Activated naive CD4-positive, alpha-beta T cell treated with anti-CD3 and anti-CD28 coated beads, Interleukin-2, amount 10 ng/mL, durations not matched to agents 7 days and 5 days (primary cell): ENCODE results near the gene PLA2G2C.
"Not testable (repeated sequence)": the region's sequence is repeated elsewhere in the genome, so short reads cannot be mapped to it uniquely, and the experiment has no call there.

Experiments used
- CTCF ChIA-PET: fragments of 350-600 bp; sonication (Branson Sonifier 250); formaldehyde crosslinking; loops from one replicate; lab custom pipeline; 2021; ENCODE audit warnings: antibody characterized with exemption; lab: Charles Lee
- DNase-seq: peaks from one replicate; pipeline ENCODE4 v3.0.0-alpha.2; 2020
- H3K27ac Mint-ChIP-seq: one replicate; pipeline ENCODE4 v1.8.0; 2021; ENCODE audit warnings: mild to moderate bottlenecking, moderate library complexity, mixed read lengths
- H3K27me3 Mint-ChIP-seq: one replicate; pipeline ENCODE4 v1.8.0; 2021; ENCODE audit warnings: mild to moderate bottlenecking, mixed read lengths
- H3K36me3 Mint-ChIP-seq: one replicate; pipeline ENCODE4 v1.8.0; 2021; ENCODE audit warnings: mixed read lengths
- H3K4me1 Mint-ChIP-seq: one replicate; pipeline ENCODE4 v1.8.0; 2021; ENCODE audit warnings: mixed read lengths
- H3K4me3 Mint-ChIP-seq: one replicate; pipeline ENCODE4 v1.8.0; 2021; ENCODE audit warnings: mild to moderate bottlenecking, moderate library complexity, mixed read lengths
- H3K9me3 Mint-ChIP-seq: one replicate; pipeline ENCODE4 v1.8.0; 2021; ENCODE audit warnings: mixed read lengths

The PLA2G2C gene, protein sequence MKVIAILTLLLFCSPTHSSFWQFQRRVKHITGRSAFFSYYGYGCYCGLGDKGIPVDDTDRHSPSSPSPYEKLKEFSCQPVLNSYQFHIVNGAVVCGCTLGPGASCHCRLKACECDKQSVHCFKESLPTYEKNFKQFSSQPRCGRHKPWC

DNA sequence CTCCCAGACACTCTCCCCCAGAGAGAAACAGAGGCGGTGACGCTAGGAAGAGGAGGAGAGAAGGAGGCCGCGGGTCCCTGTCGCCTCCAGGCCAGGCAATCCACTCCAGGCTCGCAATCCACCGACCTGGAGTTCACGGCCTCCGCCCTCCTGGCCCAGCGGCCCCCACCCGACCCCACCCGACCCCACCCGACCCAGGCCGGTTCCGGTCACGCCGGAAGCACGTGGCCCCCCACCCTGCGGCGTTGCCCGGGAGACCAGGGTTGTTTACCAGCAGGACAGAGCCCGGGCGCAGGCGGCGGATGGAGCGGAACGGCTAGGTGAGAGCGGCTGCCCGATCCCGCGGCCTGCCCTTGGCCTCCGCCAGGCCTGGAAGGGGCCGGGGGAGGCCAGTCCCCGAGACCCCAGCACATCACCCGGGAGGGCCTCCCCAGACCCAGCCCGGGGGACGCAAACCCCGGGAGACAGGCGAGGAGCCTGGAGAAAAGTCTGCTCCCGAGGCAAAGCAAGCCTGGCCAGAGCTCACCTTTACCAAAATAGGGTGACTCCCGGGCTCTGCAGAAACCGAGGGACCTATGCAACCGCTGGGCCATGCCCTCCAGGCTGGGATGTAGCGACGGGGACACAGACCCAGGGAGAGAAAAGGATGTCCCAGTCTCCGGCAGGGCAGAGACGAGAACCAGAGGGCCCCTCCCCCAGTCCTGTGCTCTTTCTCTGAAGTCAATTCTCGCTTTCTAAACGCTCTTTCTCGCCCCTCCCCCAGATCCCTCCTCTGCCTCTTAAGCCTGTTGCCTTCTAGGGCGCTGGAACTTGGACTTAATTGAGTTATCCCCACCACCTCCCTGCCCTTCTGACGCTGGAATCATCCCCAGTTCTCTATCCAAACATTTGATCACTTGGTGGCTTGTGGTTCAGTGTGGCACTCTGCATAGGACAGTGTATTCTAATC lies at the start of gene PLA2G2C, which contains the start of gene UBXN10:
TSS of gene PLA2G2C (minus strand) at position 685 of the 949 bp plus-strand sequence. CDS start 9,155 bp downstream, outside the sequence.
TSS of gene UBXN10 (plus strand) at position 263 of the 949 bp plus-strand sequence. CDS start 4,466 bp downstream, outside the sequence.
- Mint-ChIP-seq H3K4me3 (peak within 1 kb of the TSS; percentile 72), H3K9me3 (no peaks in the 10 kb centered on the region), H3K36me3 (peaks cover 2% of the 10 kb centered on the region), H3K27ac (peak within 1 kb of the TSS; percentile 82), H3K27me3 (peaks cover 58% of the 10 kb centered on the region), H3K4me1 (peaks cover 58% of the 10 kb centered on the region)
- CTCF ChIA-PET: no interaction called here
- peak; percentile 87 for DNase-seq

DNA sequence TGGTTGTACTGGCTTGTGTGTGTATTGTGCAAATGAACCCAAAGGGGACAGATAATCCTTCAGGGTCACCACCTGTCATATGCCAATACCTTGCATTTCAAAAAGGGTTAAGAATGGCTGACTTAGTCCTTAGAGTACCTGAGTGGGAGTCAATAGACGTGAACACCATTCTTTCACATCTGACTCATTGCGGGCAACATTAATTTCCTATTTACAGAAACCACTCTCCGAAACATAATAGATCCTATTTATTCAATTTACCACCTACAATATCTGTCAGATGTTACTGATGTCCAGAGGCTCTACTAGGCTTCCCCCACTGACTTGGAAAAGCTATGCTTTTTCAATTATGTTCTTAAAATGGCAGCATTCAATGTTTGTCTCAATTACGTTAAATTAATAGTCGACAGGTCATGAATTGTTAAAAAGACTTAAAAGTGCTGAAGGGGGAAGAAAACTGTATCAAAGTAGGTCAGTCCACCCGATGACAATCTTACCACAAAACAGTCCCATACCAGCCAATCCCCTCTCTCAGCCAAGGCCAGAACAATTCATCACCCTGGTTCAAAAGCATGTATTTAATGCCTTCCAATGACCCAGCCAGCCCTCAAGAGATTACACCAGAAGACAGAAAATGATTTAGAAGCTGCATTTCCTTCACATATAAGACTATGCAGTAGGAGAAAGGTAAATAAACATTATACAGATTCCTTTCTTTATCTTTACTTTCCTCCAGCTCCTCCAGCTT lies 48.6 kb upstream of the PLA2G2C start:
- no peaks in the 10 kb centered on the region for H3K36me3 Mint-ChIP-seq
- DNase-seq: no peak
- no peak overlapping the region for H3K4me3 Mint-ChIP-seq
- peaks cover 58% of the 10 kb centered on the region for H3K27me3 Mint-ChIP-seq
- no peaks in the 10 kb centered on the region for H3K4me1 Mint-ChIP-seq
- no peak overlapping the region for H3K27ac Mint-ChIP-seq
- no peaks in the 10 kb centered on the region for H3K9me3 Mint-ChIP-seq
- CTCF ChIA-PET: interaction anchor here (1.0 to 1.5 kb wide), 5 partner anchors 17 to 259 kb away, joined by 3 to 5 read pairs (median 4); no protein-coding TSS in a partner anchor

- H3K4me3 Mint-ChIP-seq: no peak overlapping the region
- H3K27me3 Mint-ChIP-seq: peaks cover 54% of the 10 kb centered on the region
- H3K27ac Mint-ChIP-seq: no peak overlapping the region
- H3K9me3 Mint-ChIP-seq: no peaks in the 10 kb centered on the region
- DNase-seq: no peak
- H3K36me3 Mint-ChIP-seq: no peaks in the 10 kb centered on the region
- H3K4me1 Mint-ChIP-seq: no peaks in the 10 kb centered on the region
- CTCF ChIA-PET: interaction anchor here (1.0 to 1.5 kb wide), 4 partner anchors 18 to 257 kb away, joined by 3 to 5 read pairs (median 4); no protein-coding TSS in a partner anchor
Observed at GRCh38 chr1:20233866-20234265, 47.5 kb upstream of the PLA2G2C start.

DNA sequence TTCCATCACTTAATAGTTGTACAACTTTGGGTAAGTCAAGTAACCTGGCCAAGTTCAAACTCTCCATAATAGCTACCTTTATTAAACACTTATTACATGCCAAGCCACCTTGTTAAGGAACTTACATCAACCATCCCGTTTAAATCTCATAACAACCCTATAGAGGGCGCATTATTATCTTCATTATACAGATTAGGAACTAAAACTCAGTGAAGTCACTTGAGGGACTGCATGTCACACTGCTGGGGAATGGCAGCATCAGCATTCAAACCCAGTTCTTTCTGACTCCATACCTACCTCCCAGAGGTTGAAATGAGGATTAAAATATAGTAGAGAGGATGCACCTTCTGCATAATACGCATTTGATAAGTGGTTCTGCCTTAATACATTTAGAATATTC lies 47.1 kb upstream of the PLA2G2C start:
- no peak overlapping the region for H3K4me3 Mint-ChIP-seq
- H3K27me3 Mint-ChIP-seq: peaks cover 58% of the 10 kb centered on the region
- no peaks in the 10 kb centered on the region for H3K9me3 Mint-ChIP-seq
- DNase-seq: no peak
- no peaks in the 10 kb centered on the region for H3K4me1 Mint-ChIP-seq
- no peaks in the 10 kb centered on the region for H3K36me3 Mint-ChIP-seq
- CTCF ChIA-PET: interaction anchor here (1.0 to 1.5 kb wide), 4 partner anchors 18 to 257 kb away, joined by 3 to 5 read pairs (median 4); no protein-coding TSS in a partner anchor
- no peak overlapping the region for H3K27ac Mint-ChIP-seq

GRCh38 chr1:20232564-20232963 lies 46.2 kb upstream of the PLA2G2C start:
- CTCF ChIA-PET: interaction anchor here (1.1 kb wide), 1 partner anchor 13 kb away, joined by 4 read pairs; no protein-coding TSS in a partner anchor
- not testable (repeated sequence) for H3K9me3 Mint-ChIP-seq, H3K36me3 Mint-ChIP-seq, H3K27ac Mint-ChIP-seq, H3K4me1 Mint-ChIP-seq, DNase-seq, H3K4me3 Mint-ChIP-seq
- peaks cover 65% of the 10 kb centered on the region for H3K27me3 Mint-ChIP-seq

- no peak for DNase-seq
- Mint-ChIP-seq H3K4me1 (no peaks in the 10 kb centered on the region), H3K36me3 (no peaks in the 10 kb centered on the region), H3K27ac (no peak overlapping the region), H3K4me3 (no peak overlapping the region), H3K9me3 (no peaks in the 10 kb centered on the region), H3K27me3 (peaks cover 66% of the 10 kb centered on the region)
- CTCF ChIA-PET: interaction anchor here (1.4 to 1.8 kb wide), 2 partner anchors 16 to 265 kb away, joined by 4 to 7 read pairs; no protein-coding TSS in a partner anchor
Observed at GRCh38 chr1:20229171-20229570, 42.9 kb upstream of the PLA2G2C start.

- H3K27me3 Mint-ChIP-seq: peaks cover 68% of the 10 kb centered on the region
- no peak overlapping the region for H3K4me3 Mint-ChIP-seq
- no peaks in the 10 kb centered on the region for H3K9me3 Mint-ChIP-seq
- H3K36me3 Mint-ChIP-seq: no peaks in the 10 kb centered on the region
- CTCF ChIA-PET: interaction anchor here (1.4 to 1.8 kb wide), 2 partner anchors 15 to 266 kb away, joined by 4 to 7 read pairs; no protein-coding TSS in a partner anchor
- DNase-seq: no peak
- H3K27ac Mint-ChIP-seq: no peak overlapping the region
- H3K4me1 Mint-ChIP-seq: no peaks in the 10 kb centered on the region
Observed at GRCh38 chr1:20228314-20228825, 42.1 kb upstream of the PLA2G2C start.

DNA sequence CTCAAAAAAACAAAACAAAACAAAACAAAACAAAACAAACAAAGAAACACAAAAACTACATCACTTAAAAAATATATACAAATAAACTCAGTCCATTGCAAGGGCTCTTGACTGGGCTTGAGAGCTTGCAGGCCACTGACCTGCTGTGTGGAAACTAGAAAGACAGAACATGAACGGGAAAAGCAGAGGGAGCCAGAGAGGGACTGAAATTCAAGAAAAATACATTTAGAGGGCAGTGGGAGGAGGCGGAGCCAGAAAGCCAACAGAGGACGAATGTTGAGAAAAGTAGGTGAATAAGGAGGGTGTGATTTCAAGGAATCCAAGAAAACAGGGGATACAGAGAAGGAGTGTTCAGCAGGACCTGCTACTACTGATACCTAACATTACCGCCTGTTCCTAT lies 41.4 kb upstream of the PLA2G2C start:
- no peak for DNase-seq
- no peaks in the 10 kb centered on the region for H3K36me3 Mint-ChIP-seq
- no peaks in the 10 kb centered on the region for H3K4me1 Mint-ChIP-seq
- H3K9me3 Mint-ChIP-seq: no peaks in the 10 kb centered on the region
- H3K27me3 Mint-ChIP-seq: peaks cover 69% of the 10 kb centered on the region
- H3K27ac Mint-ChIP-seq: no peak overlapping the region
- CTCF ChIA-PET: interaction anchor here (1.4 to 1.8 kb wide), 2 partner anchors 15 to 266 kb away, joined by 4 to 7 read pairs; no protein-coding TSS in a partner anchor
- H3K4me3 Mint-ChIP-seq: no peak overlapping the region

DNA sequence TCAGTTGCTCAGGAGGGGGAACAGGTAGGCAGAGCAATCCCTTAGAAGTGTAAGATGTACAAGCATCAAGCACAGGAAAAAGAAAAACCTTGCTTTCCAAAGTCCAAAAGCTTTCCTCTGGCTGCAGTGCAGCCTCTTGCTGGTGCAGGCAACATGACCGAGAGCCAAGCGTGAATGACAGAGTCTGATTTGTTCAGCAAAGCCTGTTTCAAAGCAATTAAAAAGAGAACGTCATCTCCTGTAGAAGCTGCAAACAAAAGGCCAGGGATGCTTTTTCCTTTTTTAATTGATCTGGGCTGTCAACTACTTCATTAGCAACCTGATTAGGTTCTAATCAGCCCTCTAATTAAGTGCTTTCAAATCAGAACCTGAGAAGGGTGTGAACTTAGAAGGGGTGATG lies 38.2 kb upstream of the PLA2G2C start:
- H3K9me3 Mint-ChIP-seq: no peaks in the 10 kb centered on the region
- H3K36me3 Mint-ChIP-seq: no peaks in the 10 kb centered on the region
- peaks cover 64% of the 10 kb centered on the region for H3K27me3 Mint-ChIP-seq
- no peaks in the 10 kb centered on the region for H3K4me1 Mint-ChIP-seq
- DNase-seq: no peak
- CTCF ChIA-PET: interaction anchor here (0.7 kb wide), 1 partner anchor 12 kb away, joined by 5 read pairs; no protein-coding TSS in a partner anchor
- no peak overlapping the region for H3K27ac Mint-ChIP-seq
- no peak overlapping the region for H3K4me3 Mint-ChIP-seq

- Mint-ChIP-seq H3K4me1 (no peaks in the 10 kb centered on the region), H3K4me3 (no peak overlapping the region), H3K27me3 (peaks cover 59% of the 10 kb centered on the region), H3K36me3 (no peaks in the 10 kb centered on the region), H3K27ac (no peak overlapping the region), H3K9me3 (no peaks in the 10 kb centered on the region)
- DNase-seq: no peak
- CTCF ChIA-PET: no interaction called here
Observed at GRCh38 chr1:20223551-20224419, 37.5 kb upstream of the PLA2G2C start.

DNA sequence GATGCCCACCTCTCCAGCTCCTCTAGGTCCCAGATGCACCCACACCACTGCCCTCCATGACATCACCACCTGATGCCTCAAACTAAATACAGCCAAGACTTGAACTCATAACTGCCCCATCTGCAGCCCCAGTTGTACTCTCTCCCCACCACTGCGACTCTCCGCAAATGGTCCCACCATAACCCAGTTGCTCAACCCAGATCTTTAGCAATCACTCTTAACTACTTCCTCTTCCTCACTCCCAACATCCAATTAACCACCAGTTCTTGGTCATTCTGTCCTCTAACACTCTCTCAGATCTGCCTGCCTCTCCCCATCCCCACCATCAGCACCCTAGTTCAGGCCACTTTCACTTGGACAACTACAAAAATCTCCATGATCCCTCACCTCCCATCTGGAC lies 36.8 kb upstream of the PLA2G2C start:
- H3K4me1 Mint-ChIP-seq: no peaks in the 10 kb centered on the region

DNA sequence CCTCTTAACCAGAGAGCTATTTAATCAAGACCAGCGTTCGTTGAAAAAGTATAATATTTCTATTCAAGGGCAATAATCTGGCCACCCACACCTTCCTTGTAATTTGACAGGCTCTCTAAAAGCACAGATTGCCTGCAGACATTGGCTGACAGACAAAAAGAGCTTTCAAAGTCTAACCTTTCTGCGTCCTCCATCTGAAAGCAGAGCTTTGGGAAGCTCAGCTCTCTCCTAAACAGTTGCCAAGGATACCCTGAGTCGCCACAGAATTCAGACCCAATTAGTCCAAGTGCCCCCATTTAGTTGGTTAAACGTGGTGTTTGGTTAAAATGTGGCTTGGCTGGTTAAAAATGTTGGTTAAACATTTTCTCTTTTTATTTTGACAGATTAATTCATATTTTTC lies 33.7 kb upstream of the PLA2G2C start:
- DNase-seq: no peak
- Mint-ChIP-seq H3K27ac (no peak overlapping the region), H3K4me1 (no peaks in the 10 kb centered on the region), H3K9me3 (no peaks in the 10 kb centered on the region), H3K27me3 (peaks cover 47% of the 10 kb centered on the region), H3K36me3 (no peaks in the 10 kb centered on the region), H3K4me3 (no peak overlapping the region)
- CTCF ChIA-PET: interaction anchor here (0.8 to 1.0 kb wide), 3 partner anchors 10 to 273 kb away, joined by 3 to 4 read pairs (median 3); no protein-coding TSS in a partner anchor

More for the DNA sequence above, 36.8 kb upstream of the PLA2G2C start:
- DNase-seq: no peak
- Mint-ChIP-seq H3K9me3 (no peaks in the 10 kb centered on the region), H3K27me3 (peaks cover 52% of the 10 kb centered on the region), H3K36me3 (no peaks in the 10 kb centered on the region), H3K27ac (no peak overlapping the region), H3K4me3 (no peak overlapping the region)
- CTCF ChIA-PET: interaction anchor here (1.5 kb wide), 1 partner anchor 10 kb away, joined by 5 read pairs; no protein-coding TSS in a partner anchor
